Stimulated activated CD8-positive, alpha-beta memory T cell treated with anti-CD3 and anti-CD28 coated beads, Interleukin-7, amount 100 ng/mL, for 4 hours (primary cell): Measurements from ENCODE around the gene OTUB2.
A peak's percentile ranks its signal among the peaks of the same experiment; 100 is the strongest.

Experiments
- DNase-seq, 2 donors: peaks; one replicate each; pipeline ENCODE4 v3.0.0-alpha.2; 2020; ENCODE audit warnings: low read depth in 2 of 2

Gene OTUB2

DNA sequence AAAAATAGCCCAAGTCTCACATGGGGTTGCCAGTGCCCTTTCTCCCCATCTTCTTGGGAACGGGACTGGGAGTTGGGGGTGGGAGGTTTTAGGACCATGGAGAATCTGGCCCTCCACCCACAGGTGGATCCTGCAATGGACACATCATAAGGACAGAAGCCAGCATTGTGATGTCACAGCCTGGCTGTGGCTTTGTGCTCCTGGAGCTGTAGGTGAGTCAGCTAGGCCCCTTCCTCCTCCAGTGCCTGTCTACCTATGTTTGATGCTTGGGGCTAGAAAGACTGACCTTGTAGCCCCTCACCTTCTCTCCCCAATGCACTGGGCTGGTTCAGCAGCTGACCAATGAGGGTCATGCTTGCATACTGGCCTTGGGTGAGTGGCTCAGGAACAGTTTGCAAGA, 29.1 kb upstream of the OTUB2 start, which contains the start of gene CCDC197:
Gene CCDC197, plus strand, starts transcription at position 220 of the 400 bp plus-strand sequence. CDS start 831 bp downstream, outside the sequence.
- DNase-seq: no peak

DNA sequence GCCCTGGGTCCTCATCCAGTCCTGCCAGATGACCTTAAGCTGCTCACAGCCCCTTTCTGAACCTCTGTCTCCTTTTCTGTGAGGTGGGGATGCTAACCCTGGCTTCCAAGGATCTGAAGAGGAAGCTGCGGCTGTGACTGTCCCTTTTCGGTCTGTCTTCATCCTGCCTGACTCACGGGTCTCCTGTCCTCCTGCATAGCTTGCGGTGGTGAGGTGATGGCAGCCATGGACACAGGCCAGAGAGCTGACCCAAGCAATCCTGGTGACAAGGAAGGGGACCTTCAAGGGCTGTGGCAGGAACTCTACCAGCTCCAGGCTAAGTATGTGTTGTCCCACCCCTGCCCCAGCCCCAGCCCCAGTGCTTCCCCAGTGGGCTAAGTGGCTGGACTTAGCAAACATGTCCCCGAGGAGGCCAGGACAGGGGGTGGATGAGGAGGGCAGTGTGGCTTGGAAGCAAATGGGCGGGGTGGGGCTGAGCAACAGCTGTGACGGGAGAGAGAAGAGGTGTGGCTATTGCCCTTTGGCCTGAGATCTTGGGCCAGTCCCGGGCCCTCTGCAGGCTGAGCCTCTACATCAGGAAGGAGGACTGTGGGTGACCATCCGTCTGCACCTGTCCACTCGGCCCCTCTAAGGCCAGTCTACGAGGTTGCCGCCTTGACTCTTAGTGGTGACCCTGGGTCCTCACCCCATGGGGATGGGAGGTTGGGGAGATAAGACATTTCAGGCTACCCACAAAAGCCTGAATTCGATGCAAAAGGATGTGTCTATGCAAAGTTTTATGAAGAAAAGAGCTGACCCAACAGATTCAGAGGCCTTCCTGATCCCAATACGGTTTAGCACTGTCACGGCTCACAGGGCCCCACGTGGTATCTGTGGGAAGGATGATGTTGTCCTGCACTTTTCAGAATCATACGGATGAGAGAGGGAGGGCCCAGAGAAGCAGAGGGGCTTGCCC, 27.9 kb upstream of the OTUB2 start:
- DNase-seq: no peak

DNA sequence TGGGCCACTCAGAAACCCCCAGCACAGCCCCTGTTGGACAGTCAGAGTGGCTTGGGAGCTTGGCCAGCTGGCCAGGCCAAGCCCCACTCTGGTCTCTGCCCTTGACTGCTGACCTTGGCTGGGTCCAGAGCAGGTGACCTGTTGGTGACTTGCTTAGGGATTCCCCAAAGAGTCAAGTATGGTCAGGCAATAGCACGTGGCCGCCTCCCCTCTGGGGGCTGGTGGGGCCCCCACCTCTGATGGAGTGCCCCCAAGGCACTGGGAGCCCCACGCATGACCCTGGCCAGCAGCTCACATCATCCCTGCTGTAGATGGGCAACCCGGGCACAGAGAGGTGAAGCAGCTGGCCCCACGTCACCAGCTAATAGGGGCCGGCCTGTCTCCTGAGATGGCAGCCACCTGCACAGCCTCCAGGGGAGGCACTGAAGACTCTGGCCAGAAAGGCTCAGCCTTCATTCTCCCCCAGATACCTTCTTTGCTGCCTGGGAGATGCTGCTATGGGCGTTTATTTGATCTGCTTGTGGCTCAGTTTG, 27.2 kb upstream of the OTUB2 start:
- no peak for DNase-seq

DNA sequence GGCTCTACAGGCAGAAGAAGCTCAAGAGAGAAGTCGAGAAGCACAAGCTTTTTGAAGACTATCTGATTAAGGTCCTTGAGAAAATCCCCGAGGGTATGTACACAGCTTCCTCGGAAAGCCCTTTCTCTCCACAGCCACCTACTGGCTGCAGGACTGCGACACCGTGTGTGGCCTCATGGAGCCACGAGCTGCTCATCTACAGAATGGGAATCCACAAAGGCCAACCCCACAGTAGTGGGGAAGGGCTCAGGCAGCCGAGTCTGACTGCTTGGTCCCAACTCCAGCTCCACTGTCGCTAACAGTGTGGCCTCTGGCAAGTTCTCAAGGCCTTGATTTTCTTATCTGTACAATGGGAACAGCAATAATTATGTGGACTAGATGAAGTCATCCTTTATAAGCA, 26.6 kb upstream of the OTUB2 start:
- no peak for DNase-seq

DNA sequence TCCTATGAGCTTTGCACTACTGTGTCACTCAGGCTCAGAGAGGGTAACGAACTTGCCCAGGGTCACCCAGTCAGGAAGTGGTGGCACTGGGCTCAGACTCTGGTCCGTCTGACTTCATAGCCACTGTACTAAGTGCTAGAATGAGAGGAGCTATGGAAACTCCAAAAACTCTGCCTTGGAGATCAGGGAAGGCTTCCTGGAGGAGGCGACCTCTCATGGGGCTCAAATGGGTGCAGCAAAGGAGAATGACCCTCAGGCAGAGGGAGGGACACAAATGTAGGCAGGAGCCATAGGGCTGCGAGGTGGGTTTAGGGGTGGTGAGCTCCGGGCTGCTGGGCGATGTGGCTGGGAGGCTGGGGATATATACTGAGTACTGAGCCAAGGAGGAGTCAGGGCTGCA, 25.9 kb upstream of the OTUB2 start:
- no peak for DNase-seq

DNA sequence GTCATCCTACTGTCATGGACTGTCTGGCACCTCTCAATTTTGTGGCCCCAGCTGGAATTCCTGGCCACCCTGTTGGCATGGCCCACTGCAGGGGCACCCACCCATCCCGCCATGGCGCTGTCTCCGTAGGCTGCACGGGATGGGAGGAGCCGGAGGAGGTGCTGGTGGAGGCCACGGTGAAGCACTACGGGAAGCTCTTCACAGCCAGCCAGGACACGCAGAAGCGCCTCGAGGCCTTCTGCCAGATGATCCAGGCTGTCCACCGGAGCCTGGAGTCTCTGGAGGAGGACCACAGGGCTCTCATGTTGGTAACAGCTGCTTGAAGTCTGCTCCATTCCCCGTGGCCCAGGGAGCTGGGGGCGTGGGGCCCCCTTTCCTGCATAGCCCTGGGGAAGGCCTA, 25.1 kb upstream of the OTUB2 start:
- DNase-seq: no peak

DNA sequence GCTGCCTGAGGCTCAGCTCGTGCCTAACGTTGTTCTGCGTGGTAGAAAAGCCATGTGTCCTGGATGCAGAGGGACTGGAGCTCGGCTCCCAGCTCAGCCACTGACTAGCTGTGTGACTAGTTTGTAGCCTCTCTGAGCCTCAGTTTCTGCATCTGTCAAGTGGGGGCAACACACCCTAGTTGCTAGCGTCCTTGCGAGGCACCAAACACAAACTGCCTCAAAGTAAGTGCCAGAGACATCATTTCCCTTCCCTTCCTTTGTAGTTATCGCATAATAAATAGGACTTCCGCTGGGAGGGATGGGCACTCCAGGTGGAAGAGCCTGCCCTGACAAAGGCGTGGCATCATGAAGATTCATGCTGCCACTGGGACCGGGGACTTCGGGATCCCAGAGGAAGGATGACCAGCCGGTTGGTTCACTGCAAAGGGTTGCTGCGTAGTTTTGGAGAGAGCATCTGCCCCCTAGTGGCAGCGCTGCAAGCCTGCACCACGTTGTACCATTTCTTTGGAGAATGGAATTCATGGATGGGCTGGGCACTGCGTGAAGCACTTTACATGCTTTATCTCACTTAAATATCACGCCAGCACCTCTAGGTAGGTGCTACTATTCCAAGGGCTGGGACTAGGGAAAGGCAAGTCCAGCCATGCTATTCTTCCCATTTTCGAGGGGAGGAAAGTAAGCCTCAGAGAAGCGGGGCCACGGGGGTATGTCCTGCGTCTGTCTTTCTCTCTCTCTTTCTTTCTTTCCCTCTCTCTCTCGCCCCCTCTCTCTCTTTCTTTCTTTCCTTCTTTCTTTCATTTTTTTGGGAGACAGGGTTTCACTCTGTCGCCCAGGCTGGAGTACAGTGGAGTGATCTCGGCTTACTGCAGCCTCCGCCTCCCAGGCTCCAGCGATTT, 24.4 kb upstream of the OTUB2 start:
- DNase-seq: peak; percentile 38 to 41

DNA sequence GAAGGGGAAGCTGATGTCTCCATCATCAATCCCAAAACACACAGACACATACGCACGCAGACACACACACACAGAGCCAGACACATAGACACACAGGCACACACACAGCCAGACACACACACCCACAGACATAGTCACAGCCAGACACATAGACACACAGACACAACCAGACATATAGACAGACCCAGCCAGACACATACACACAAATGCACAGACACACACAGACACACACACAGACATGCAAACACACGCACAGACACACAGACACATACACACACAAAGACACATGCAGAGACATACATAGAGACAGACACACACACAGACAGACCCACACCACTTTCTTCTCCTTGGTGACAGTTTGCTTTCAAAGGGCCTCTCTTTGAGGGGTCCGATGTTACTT, 22.7 kb upstream of the OTUB2 start:
- DNase-seq: no peak

DNA sequence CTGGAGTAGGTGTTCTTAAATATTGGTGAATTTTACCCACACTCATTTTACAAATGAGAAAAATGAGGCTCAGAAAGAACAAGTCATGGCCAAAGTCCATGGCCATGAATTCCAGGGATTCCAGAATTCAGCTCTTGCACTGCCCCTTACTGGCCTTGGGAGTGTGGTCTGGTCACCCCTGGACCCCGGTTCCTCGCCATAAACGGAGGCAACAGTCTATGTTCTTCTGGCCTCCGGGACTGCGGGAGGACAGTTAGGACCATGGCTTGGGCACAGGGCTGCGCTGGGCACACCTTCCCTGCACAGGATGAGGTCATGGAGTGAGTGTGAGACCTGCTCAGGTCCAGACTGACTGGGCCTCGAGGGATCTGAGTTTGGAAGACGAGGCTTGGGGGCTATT, 22.1 kb upstream of the OTUB2 start:
- DNase-seq: no peak

DNA sequence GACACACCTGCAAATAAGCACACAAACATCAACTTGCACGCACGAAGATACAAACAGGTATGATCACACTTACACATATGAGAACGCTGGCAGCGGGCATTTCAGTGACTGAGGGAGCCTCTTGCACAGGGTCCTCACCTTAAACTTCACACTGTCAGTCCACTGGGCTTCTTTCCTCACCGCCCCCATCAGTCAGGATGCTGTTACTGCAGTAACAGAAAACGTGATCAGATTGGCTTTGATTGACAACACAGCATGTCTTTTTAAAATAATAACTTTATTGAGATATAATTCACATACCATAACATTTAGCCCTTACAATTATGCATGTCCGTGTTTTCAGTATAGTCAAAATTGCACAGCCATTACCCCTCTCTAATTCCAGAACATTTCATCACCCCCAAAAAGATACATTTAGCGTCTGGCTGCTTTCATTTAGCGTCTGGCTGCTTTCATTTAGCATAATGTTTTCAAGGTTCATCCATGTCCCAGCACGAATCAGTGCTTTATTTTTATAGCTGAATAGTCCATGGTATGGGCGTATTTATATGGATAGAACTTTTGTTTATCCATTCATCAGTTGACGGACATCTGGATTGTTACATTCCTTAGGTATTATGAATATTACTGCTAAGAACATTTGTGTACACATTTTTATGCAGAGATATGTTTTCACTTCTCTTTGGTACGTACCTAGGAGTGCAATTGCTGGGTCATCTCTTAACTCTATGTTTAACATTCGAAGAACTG, 20.6 kb upstream of the OTUB2 start:
- no peak for DNase-seq

DNA sequence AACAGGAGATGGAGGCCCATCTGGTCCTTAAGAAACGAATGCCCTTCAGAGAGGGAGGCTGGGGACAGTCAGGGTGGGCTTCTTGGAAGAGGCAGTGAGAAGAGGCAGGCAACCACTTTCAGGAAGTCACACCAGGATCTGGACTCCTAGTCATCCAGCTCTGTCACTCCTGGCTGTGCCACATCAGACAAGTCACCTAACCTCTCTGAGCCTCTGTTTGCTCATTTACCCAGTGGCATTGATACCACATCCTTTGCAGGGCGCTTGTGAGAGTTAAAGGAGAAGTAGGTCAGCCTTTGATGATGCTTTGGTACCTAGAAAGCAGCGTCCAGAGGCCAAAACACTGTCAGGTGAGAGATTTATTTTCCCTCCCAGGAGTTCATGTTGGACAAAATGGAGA, 17.9 kb upstream of the OTUB2 start:
- DNase-seq: no peak

DNA sequence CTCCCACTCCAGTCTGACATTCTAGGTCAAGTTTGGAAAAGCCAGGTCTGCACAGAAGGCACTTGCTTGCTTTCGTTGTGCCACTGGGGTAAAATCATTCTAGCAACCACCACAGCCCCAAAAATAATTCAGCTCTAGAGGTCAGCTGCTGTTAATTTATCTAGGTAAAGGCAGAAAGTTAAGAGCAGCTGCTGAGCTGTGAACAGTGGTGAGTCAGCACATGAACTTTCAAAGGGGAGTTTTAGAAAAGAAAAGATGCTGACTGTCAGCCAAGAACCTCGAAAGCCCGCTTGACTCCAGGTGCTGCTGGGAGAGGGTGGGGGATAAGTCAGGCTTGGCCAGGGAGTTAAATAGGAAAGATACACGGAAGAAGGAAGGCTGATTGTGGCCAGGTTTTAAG, 16.4 kb upstream of the OTUB2 start:
- no peak for DNase-seq

DNA sequence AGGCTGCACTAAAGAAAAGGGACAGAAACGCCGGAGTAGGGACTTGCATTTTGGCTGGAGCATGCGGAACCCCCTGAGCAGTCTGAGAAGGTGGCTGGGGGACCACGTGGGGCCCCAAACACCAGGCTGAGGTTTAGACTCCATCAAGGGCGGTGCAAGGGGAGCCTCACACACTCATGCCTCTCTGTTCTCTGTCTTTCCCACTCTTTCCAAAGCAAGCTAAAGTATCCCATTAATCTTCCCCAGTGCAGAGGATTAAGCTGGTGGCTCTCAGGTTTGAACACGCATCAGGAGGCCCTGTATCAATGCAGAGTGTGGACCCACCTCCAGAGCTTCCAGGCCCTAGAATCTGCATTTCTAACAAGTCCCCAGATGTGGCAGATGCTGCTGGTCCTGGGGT, 15.5 kb upstream of the OTUB2 start:
- DNase-seq: no peak

DNA sequence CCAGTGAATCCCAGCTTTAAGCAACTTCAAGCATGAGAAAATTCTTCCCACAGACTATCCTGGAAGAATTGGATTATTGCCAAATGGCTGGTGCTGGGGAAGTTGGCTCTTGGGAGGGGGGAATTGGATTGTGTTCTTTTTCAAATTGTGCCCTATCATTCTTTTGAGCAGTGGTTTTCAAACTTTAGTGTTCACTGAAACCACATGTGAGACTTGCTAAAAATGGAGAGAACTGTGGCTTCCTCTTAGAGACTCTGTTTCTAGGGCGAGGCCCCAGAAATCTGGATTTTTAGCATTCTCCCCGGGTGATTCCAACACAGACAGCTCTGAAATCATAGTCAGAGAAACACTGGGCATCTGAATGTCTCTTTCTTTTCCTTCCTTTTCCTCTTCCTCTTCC, 14.3 kb upstream of the OTUB2 start:
- DNase-seq: no peak

DNA sequence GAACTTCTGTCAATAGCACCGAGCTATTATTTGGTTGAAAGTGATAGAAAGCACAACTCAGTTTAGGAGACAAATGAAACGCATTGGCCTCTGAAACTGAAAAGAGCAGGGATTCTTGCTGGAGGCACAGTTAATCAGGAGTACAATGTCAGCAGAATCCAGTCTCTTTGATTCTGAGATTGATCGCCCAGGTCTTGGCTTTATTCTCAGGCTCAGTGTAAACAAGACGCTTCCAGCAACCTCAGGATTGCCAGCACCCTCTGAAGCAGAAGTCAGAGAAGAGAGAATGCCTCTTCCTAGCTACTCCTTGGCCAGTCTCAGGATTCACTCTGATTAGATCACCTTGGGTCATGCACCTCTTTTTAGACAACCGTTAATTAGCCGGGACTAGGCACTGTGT, 11.8 kb upstream of the OTUB2 start:
- no peak for DNase-seq

DNA sequence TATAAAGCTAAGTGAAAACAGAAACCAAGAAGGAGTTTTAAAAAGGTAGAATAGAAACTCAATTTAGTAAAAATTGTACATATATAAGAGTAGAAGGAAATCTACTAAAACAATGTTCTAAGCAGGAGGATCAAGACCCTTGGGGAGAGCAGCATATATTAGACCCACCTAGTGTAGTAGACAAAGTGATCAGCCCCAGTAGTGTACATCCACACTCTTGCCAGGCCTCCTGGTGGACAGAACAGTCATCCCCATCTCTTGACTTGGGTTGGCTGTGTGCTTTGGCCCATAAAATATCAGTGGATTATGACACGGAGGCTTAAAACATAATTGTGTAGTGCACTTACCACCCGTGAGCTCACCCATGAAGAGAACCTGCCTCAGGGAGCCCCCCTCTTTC, 10.9 kb upstream of the OTUB2 start:
- DNase-seq: no peak

DNA sequence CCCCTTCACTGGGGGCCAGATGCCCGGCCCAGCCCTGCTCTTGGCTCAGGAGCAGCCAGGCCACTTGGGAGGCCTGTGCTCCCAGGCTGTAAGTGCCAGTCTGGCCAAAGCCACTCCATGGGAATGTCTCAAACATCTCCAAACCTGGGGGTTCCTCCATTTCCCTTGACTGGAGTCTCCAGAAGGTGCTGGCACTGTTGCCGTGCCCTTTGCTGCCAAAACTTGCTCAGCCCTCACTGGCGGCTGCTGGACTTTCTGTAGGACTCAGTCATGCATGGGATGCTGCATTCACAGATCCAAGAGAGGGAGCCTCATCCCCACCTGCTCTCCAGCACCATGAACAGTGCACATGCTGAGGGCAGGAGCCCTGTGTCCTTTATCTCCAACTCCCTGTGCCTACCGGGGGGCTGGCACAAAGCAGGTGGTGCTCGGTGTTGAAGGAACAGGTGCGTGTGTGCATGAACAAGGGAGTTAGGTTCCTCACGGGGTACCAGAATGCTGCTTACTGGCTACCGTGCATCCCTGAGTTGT, 9.6 kb upstream of the OTUB2 start:
- DNase-seq: no peak

DNA sequence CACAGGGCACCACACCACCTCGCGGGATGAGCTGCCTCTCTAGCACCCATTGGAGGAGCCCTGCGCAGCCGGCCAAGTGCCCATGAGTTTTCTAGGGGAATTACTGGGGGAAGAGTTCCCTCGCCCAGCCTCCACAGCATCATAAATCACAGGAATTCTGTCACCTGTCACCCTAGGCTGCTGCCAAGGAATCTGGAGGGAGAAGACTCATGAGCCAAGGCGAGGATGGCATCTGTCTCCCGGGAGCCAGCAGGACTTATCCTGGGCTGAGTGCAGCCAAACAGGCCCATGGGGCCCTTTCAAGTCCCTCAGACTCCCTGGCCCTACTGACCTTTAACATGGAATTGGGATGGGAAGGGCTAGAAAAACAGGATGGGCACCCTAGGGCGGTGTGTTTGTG, 7.8 kb upstream of the OTUB2 start:
- DNase-seq: no peak

DNA sequence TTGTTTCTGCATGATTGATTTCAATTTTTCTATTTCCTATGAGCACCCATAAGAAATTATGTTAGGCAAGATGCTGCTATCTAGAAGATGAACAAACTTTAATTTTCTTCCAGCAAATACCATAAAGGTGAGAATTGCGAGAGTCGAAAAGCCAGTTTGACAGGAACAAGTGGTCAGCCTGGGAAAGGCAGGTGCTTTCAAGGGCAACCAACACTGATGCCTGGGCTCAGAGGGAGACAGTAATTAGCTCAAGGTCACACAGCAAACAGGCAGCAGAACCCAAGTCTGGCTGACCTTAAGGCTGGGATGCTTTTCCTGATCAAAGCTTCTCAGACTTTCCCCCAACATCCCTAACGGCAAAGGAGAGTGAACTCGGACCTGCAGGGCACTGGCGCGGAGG, 6.8 kb upstream of the OTUB2 start:
- no peak for DNase-seq

DNA sequence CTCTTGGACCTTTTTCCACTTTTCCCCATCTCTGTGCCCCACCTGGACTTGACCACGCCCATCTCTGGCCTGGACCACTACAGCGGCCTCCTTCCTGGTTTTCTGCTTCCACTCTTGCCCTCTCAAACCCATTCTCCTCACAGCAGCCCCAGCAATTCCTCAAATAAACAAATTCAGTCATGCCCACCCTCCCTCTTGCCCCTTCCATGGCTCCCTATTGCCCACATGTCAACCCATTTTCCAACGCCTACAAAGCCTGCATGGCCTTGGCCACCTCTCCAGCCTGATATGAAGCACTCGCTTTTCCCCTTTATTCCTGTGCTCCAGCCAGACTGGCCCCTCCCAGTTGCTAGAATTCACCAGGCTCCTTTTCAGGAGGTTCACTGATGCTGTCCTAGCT, 5.9 kb upstream of the OTUB2 start:
- DNase-seq: no peak

DNA sequence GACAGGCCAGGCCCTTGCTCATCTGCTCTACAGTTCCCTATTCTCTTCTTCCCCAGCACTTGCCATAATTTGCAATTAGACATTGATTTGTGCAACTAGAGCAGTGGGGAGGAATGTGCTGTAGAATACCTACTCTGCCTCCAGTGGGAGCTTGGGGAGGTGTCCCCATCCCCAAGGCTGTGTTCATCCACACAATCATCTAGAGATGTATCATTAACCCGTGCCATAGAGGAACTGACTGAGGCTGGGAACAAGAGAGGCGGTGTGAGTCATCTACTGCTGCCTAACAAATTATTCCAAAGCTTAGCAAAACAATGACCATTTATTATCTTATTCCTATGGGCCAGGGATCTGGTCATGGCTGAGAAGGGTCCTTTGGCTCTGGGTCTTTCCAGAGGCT, 5.1 kb upstream of the OTUB2 start:
- DNase-seq: no peak
